Eye (tissue), 1 donor: Measurements from ENCODE around the gene RBKS.
"Not testable (repeated sequence)": the region's sequence is repeated elsewhere in the genome, so short reads cannot be mapped to it uniquely, and the experiment has no call there.

ENCODE experiments used
- DNase-seq: peaks from one replicate; pipeline ENCODE4 v3.0.0-alpha.2; 2015

Gene RBKS

GRCh38 chr2:27903649-27904404 is 13.6 kb upstream of the RBKS start:
- no peak for DNase-seq

- no peak for DNase-seq
These were observed 12.8 kb upstream of the RBKS start for GRCh38 chr2:27903018-27903417.

GRCh38 chr2:27902098-27902497 is 11.9 kb upstream of the RBKS start:
- DNase-seq, result no peak

GRCh38 chr2:27901234-27901633 is 11.0 kb upstream of the RBKS start:
- no peak for DNase-seq

GRCh38 chr2:27897717-27898116 is 7.5 kb upstream of the RBKS start:
- no peak for DNase-seq

GRCh38 chr2:27893006-27893405 is 2.8 kb upstream of the RBKS start:
- no peak for DNase-seq

- no peak for DNase-seq
These were observed 1.5 kb upstream of the RBKS start for GRCh38 chr2:27891673-27892105.

GRCh38 chr2:27890924-27891672 is 911 bp upstream of the RBKS start:
- DNase-seq, result peak; percentile 94

- DNase-seq, result no peak
These were observed 427 bp downstream of the RBKS start for GRCh38 chr2:27889774-27890145.

- DNase-seq, result no peak
These were observed 1.4 kb downstream of the RBKS start for GRCh38 chr2:27888790-27889189.

GRCh38 chr2:27887830-27888229 is 2.4 kb downstream of the RBKS start:
- DNase-seq, result no peak

- no peak for DNase-seq
These were observed 3.1 kb downstream of the RBKS start for GRCh38 chr2:27887111-27887510.

- DNase-seq, result no peak
These were observed 3.9 kb downstream of the RBKS start for GRCh38 chr2:27886322-27886721.

GRCh38 chr2:27885661-27886060 is 4.5 kb downstream of the RBKS start:
- no peak for DNase-seq

GRCh38 chr2:27885234-27885633 is 5.0 kb downstream of the RBKS start:
- DNase-seq, result no peak

- no peak for DNase-seq
These were observed 5.6 kb downstream of the RBKS start for GRCh38 chr2:27884601-27885000.

- DNase-seq, result not testable (repeated sequence)
These were observed 7.6 kb downstream of the RBKS start for GRCh38 chr2:27882584-27882922.

- DNase-seq, result not testable (repeated sequence)
These were observed 8.2 kb downstream of the RBKS start for GRCh38 chr2:27881815-27882583.

GRCh38 chr2:27878825-27879224 is 11.4 kb downstream of the RBKS start:
- DNase-seq, result no peak

GRCh38 chr2:27875089-27875881 is 14.9 kb downstream of the RBKS start:
- DNase-seq, result no peak

GRCh38 chr2:27873091-27873490 is 17.1 kb downstream of the RBKS start:
- DNase-seq, result no peak

GRCh38 chr2:27871802-27872201 is 18.4 kb downstream of the RBKS start:
- no peak for DNase-seq

- no peak for DNase-seq
These were observed 19.5 kb downstream of the RBKS start for GRCh38 chr2:27870724-27871123.
